ENCODE data around the gene ACSM3. TPM values are rescaled to one million over a fixed set of nuclear protein-coding genes. Genes with fewer than 3 reads are reported as not detected.

ACSM3 gene
- total and polyA plus RNA-seq, 9 of the 15 experiments (the other 6 are each of a cell fraction or from before 2014, with no cell fraction given) = 112 to 420 (median 182) TPM

- no peak; the same call in 1 of the 2 replicates for TF ChIP-seq ZNF655 (CRISPR knock-in tag; IDR thresholded peaks at IDR 0.05)
- no peak for TF ChIP-seq TAF15 (IDR thresholded peaks at IDR 0.05; ENCODE audit: low read depth, low read length)
- no peak for TF ChIP-seq ARHGAP35 (IDR thresholded peaks at IDR 0.05; ENCODE audit: partially characterized antibody)
- TF ChIP-seq RFX5 (IDR thresholded peaks at IDR 0.05; ENCODE audit: low read depth, low read length) = no peak
- TF ChIP-seq KDM5B (IDR thresholded peaks at IDR 0.05; ENCODE audit: insufficient replicate concordance, low read depth, low read length) = no peak
- TF ChIP-seq ELF4 (CRISPR knock-in tag; IDR thresholded peaks at IDR 0.05) = 0 out of 2 replicates have a peak, but pooled peaks have one; percentile 20
- peak in 1 of 2 experiments; percentile 40 for TF ChIP-seq E2F6 (IDR thresholded peaks at IDR 0.05; ENCODE audit: borderline replicate concordance in 1 of 2, extremely low read depth in 1 of 2, insufficient read depth in 1 of 2, insufficient read length in 1 of 2, low read depth in 1 of 2, low read length in 1 of 2, poor library complexity in 1 of 2, severe bottlenecking in 1 of 2)
- no peak for TF ChIP-seq MXD1 (CRISPR knock-in tag; IDR thresholded peaks at IDR 0.05; ENCODE audit: borderline replicate concordance, poor library complexity, severe bottlenecking)
- no peak for TF ChIP-seq GTF3C2 (IDR thresholded peaks at IDR 0.05; ENCODE audit: borderline replicate concordance, extremely low read depth, insufficient read length)
- no peak for TF ChIP-seq RBM14 (IDR thresholded peaks at IDR 0.05; ENCODE audit: borderline replicate concordance, insufficient read depth, low read depth, low read length)
- TF ChIP-seq HES1 (IDR thresholded peaks at IDR 0.05; ENCODE audit: low read depth) = no peak
- no peak for TF ChIP-seq KDM2B (CRISPR knock-in tag; IDR thresholded peaks at IDR 0.05)
- no peak for TF ChIP-seq ZKSCAN8 (CRISPR knock-in tag; IDR thresholded peaks at IDR 0.05)
- TF ChIP-seq ZBTB7A (IDR thresholded peaks at IDR 0.05; ENCODE audit: borderline replicate concordance, control insufficient read depth, low read depth, low read length) = no peak
- no peak for TF ChIP-seq CREBBP (IDR thresholded peaks at IDR 0.05; ENCODE audit: low read depth, low read length)
- no peak for TF ChIP-seq KLF16 (IDR thresholded peaks at IDR 0.05)
- TF ChIP-seq HMG20B (CRISPR knock-in tag; IDR thresholded peaks at IDR 0.05) = no peak
- no peak; the same call in 1 of the 2 replicates for TF ChIP-seq CBFA2T2 (conservative IDR thresholded peaks at IDR 0.05)
- TF ChIP-seq ZSCAN32 (CRISPR knock-in tag; IDR thresholded peaks at IDR 0.05) = no peak
Observed at GRCh38 chr16:20763461-20764232, at the start of gene ACSM3 (continued).

All from K562 (cell line).